Stimulated activated CD4-positive, alpha-beta T cell treated with anti-CD3 and anti-CD28 coated beads, Interleukin-4, amount 100 ng/mL, for 48 hours (primary cell): Measurements from ENCODE around the gene SLC26A3.

Experiments used
- DNase-seq, 2 donors: peaks; one replicate each; pipeline ENCODE4 v3.0.0-alpha.2; 2020; ENCODE audit warnings: low read depth in 2 of 2

SLC26A3 gene

DNA sequence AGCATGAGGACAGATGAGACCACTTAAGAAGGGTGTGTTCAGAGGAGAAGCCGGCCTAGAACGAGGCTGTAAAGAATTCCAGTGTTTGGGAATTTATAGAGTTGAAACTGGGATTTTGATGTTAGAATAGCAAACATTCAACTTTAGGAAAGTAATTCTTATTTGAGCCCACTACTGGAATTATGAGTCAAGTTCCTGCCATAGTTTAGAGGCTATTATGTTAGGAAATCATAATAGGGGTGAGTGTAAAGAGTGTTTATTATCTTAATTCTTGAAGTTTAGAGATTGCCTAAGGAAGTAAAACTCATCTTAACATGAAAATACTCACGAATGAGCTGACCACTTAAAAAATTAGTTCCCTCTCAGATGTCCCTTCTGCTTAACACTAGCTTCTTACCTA, 57.0 kb downstream of the SLC26A3 start:
- DNase-seq = no peak

DNA sequence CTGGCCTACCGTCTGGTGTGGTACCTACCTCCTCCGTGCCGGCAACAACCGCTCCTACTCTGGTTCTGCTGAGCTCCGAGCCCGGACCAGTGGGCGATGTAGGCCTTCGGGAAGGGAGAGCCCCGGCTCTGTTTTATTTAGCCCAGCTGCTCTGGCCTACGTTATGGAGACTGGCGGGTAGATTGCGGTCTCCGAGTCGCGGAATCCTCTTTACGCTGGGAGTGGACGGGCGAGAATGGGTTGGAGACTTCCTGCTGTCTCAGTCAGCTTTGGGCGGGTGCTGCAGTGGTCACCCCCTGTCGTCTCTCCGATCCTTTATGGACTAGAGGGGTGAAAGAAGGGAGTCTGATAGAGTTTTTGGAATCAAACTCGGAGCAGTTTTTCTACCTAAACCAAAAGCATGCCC, 58.7 kb downstream of the SLC26A3 start:
- no peak for DNase-seq

DNA sequence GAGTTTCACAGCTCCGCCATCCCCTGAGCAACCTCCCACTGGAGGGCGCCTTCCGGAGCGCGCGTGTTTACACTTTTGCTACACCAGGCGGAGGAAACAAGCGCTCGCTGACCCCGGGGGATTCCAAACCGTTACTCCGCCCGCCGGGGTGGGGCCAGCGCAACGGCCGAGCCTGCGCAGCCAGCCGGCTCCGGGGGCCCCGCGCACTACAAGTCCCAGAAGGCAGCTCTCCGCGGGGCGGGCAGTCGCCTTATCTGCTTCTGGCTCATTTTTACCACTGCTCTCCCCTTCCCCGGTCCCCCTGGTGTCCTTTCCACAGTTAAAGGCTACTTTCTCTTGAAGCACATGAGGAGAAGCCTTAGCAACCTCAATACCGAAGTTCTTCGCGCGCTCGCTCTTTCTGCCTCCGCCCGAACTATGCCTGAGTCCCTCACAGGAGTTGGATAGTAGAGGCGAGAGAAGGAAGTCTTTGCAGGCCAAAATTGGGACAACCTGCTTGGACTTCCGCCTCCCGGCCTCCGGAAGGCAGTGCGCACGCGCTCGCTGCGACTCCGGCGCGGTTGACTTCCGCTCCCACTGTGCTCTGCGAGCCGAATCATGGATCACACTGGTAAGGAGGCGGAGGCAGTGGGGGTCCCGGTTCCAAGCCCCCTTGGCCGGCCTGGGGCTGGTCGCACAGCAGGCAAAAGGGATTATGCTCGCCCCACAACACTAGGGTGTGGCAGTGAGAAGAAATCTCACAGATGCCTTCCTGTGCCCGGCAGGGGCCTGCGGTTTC, 59.3 kb downstream of the SLC26A3 start, which contains the start of gene CBLL1:
CBLL1 (plus strand) TSS at position 576 of the 778 bp plus-strand sequence; CDS start at position 598, 22 bp downstream.
- peak; percentile 97 for DNase-seq

DNA sequence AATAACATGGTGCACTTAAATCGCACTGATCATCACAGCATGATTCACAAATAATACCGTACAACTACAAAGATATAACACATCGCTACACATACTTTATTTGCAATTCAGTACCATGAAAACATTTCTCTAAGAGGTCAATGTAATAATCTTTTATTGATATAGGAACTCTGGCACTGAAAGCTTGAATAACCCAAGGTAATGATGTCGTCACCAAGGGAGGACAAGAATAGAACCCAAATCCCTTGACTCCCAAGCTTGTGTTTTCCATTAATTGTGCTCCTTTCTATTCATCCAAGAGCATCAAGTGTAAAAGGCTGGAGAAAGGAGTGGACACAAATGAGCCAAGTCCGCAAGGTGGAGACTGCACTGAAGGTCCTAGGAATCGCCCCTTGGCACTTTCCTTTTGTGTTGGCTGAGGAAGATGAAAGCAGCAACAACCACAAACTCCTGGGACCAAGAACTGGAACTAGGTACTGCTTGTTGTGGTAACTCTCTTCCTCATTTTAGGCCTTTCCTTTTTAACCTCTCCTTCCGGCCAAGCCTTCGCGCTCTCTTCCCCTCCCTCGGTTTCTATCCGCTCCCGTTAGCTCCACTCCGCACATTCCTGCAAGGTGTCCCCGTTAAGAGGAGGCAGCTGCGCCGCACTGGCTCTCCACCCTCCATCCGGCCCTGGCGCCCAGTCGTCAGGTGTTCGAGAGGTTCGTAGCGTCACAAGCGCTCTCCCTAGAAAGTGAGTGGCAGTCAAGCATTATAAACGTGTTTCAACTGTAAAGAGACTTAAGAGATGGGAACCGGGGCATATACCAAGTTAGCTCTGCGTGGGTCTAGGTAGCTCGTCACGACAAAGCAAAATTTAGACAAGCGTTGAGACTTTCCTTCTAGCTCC, 60.1 kb downstream of the SLC26A3 start:
- peak; percentile 48 to 49 for DNase-seq

DNA sequence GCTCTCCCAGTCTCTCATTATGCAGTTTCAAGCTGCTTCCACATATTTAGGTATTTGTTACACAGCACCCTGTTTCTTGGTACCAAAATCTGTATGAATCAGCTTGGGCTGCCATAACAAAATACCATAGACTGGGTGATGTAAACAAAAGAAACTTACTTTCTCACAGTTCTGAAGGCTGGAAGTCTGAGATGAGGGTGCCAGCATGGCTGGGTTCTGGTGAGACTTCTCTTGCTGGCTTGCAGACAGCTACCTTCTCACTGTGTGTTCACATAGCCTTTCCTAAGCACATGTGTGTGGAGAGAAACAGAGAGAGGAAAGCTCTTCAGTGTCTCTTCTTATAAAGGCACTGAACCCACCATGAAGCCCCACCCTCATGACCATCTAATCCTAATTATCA, 74.7 kb downstream of the SLC26A3 start:
- DNase-seq = no peak

DNA sequence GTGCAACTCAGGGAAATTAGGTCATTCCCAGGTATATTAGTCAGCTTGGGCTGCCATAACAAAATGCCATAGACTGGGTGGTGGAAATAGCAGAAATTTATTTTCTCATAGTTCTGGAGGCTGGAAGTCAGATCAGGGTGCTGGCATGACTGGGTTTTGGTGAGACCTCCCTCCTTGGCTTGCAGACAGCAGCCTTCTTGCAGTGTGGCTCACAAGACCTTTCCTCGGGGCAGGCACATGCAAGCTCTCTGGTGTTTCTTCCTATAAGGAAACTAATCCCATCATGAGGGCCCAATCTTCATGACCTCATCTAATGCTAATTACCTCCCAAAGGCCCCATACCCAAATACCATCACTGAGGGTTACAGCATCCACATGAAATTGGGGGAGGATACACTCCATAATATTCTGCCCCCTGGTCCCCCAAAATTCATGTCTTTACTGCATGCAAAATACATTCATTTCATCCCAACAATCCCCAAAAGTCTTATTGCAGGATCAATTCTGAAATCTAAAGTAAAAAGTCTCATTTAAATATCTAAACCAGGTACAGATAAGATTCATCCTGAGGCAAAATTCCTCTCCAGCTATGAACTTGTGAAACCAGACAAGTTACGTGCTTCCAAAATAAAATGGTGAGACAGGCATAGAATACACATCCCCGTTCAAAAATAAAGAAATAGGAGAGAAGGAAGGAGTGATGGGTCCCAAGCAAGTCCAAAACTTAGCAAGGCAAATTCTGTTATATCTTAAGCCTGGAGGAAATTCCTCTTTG, 76.5 kb downstream of the SLC26A3 start:
- no peak for DNase-seq

- DNase-seq = peak; percentile 15 to 34
Observed at GRCh38 chr7:107725138-107725740, 77.8 kb downstream of the SLC26A3 start.

DNA sequence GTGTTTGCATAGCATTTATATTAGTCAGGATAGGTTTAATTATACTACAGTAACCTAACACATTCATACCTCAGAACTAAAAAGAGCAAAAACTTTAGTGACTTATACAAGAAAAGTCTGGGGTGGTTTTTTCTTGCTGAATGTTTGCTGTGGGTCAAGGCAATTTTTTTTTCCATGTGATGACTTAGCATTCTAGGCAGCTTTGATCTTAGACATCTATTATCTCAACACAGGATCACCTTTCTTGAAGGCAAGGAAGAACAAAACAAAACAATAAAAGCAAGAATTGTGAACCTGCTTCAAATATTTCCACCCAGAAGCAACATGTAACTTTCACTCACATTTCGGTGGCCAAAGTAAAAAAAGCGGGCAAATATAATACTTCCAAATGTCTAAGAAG, 79.8 kb downstream of the SLC26A3 start:
- DNase-seq = no peak

DNA sequence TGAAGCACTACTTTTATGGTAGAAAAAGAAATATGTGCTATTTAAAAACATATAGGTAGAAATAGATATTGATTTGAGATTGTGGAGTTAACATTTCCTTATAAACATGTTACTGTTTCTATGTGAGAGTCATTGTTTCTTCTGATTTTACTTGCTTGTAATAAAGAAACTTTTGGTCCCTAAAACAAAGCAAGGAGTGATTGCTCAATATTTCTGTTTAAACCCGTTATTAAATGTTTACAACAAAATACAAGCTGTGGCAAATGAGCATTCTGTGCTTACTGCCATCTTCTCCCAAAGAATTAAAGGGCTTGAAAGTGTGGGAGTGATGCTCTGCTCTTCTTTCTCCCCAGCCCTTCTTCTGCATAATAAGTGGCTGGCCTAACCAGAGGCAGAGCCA, 81.7 kb downstream of the SLC26A3 start:
- DNase-seq = no peak

- no peak for DNase-seq
Observed at GRCh38 chr7:107718456-107719193, 84.4 kb downstream of the SLC26A3 start.

GRCh38 chr7:107715531-107715930, 87.5 kb downstream of the SLC26A3 start:
- DNase-seq = no peak
